ENCODE data around the gene BHLHE41.

DNA sequence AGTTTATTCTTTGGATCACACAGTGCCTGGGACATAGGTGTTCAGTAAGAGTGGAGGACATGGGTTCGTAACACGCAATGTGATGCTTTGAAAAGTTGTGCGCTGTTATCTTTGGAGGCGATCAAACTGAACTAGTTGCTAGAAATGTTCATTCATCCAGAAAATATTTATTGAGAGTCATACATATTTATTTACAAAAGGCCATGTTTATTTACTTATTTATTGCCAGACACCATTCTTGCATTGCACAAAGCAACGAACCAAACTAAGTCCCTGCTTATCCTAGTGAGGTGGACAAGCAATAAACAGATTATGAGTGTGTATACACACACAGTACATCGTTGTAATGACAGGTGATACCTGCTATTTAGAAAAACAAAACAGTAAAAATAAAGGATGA is 12.6 kb downstream of the BHLHE41 start:
- TF ChIP-seq RARB (CRISPR knock-in tag; IDR thresholded peaks at IDR 0.05) (no peak), CSRNP3 (CRISPR knock-in tag; IDR thresholded peaks at IDR 0.05) (no peak), BACH2 (CRISPR knock-in tag; IDR thresholded peaks at IDR 0.05; ENCODE audit: borderline replicate concordance) (no peak), ZNF70 (CRISPR knock-in tag; IDR thresholded peaks at IDR 0.05) (no peak), GLIS3 (CRISPR knock-in tag; IDR thresholded peaks at IDR 0.05) (no peak), ARNTL (CRISPR knock-in tag; IDR thresholded peaks at IDR 0.05; ENCODE audit: borderline replicate concordance, low read depth) (no peak)
- TF ChIP-seq, protein P1, sequence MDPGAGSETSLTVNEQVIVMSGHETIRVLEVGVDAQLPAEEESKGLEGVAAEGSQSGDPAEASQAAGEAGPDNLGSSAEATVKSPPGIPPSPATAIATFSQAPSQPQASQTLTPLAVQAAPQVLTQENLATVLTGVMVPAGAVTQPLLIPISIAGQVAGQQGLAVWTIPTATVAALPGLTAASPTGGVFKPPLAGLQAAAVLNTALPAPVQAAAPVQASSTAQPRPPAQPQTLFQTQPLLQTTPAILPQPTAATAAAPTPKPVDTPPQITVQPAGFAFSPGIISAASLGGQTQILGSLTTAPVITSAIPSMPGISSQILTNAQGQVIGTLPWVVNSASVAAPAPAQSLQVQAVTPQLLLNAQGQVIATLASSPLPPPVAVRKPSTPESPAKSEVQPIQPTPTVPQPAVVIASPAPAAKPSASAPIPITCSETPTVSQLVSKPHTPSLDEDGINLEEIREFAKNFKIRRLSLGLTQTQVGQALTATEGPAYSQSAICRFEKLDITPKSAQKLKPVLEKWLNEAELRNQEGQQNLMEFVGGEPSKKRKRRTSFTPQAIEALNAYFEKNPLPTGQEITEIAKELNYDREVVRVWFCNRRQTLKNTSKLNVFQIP (CRISPR knock-in tag; IDR thresholded peaks at IDR 0.05; ENCODE audit: borderline replicate concordance, low read depth) = no peak
- TF ChIP-seq, protein P2, sequence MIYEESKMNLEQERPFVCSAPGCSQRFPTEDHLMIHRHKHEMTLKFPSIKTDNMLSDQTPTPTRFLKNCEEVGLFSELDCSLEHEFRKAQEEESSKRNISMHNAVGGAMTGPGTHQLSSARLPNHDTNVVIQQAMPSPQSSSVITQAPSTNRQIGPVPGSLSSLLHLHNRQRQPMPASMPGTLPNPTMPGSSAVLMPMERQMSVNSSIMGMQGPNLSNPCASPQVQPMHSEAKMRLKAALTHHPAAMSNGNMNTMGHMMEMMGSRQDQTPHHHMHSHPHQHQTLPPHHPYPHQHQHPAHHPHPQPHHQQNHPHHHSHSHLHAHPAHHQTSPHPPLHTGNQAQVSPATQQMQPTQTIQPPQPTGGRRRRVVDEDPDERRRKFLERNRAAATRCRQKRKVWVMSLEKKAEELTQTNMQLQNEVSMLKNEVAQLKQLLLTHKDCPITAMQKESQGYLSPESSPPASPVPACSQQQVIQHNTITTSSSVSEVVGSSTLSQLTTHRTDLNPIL (CRISPR knock-in tag; IDR thresholded peaks at IDR 0.05; ENCODE audit: low read depth) = no peak
- TF ChIP-seq, protein P3, sequence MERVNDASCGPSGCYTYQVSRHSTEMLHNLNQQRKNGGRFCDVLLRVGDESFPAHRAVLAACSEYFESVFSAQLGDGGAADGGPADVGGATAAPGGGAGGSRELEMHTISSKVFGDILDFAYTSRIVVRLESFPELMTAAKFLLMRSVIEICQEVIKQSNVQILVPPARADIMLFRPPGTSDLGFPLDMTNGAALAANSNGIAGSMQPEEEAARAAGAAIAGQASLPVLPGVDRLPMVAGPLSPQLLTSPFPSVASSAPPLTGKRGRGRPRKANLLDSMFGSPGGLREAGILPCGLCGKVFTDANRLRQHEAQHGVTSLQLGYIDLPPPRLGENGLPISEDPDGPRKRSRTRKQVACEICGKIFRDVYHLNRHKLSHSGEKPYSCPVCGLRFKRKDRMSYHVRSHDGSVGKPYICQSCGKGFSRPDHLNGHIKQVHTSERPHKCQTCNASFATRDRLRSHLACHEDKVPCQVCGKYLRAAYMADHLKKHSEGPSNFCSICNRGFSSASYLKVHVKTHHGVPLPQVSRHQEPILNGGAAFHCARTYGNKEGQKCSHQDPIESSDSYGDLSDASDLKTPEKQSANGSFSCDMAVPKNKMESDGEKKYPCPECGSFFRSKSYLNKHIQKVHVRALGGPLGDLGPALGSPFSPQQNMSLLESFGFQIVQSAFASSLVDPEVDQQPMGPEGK (CRISPR knock-in tag; IDR thresholded peaks at IDR 0.05; ENCODE audit: borderline replicate concordance) = no peak

Data from SK-N-SH treated with all-trans-retinoic acid at 6 μM for 48 hours (cell line).